CD4-positive, alpha-beta T cell treated with Interleukin-12 subunit alpha and Interleukin-12 subunit beta, for 1 hour (primary cell): Measurements from ENCODE around the gene CCDC157.

Experiments
- DNase-seq: peaks from one replicate; pipeline ENCODE4 v3.0.0-alpha.2; 2020

CCDC157 gene

DNA sequence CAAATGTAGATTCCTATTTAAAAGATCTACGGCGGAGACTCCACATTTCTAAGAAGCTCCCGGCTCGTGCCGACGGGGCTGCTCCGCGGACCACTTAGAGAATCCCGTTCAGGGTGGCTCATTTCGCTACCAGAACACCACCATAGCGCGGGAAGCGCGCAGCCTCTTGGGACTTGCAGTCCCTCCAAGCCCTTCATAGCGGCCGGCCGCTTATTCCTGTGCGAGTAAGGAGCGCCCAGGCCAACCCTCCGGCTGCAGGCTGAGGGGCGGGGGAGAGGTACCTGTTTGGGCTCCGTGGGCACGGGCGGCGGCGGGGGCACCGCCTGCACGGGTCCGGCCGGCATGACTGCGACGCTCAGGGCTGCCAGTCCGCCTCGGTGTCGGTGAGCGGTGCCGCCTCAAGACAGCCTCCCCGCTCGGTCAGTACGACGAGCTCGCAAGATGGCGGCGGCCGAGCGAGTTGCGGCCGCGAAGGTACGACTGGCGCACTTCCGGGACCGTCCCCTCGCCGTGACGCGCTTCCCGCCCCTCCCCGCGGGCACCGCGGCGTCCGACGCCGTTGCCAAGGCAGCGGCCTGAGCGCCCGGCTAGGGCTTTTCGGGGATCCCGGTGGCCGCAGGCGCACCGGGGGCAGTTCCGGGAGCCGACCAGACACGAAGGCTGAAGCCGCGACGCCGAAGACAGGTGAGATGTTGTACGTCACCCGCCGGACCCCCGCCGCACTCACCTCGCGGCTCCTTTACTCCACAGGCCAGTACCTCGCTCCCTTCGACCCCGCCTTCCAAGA, at the start of gene CCDC157, which contains the start of gene SF3A1:
Gene CCDC157 (plus strand): TSS at position 559 of the 787 bp plus-strand sequence. CDS start 8,994 bp downstream, outside the sequence.
Gene SF3A1 (minus strand): TSS at position 446 of the 787 bp plus-strand sequence. CDS start 102 bp downstream, at position 344.
- DNase-seq = peak; percentile 88

GRCh38 chr22:30307041-30307574, 49.7 kb upstream of the CCDC157 start:
- no peak for DNase-seq

DNA sequence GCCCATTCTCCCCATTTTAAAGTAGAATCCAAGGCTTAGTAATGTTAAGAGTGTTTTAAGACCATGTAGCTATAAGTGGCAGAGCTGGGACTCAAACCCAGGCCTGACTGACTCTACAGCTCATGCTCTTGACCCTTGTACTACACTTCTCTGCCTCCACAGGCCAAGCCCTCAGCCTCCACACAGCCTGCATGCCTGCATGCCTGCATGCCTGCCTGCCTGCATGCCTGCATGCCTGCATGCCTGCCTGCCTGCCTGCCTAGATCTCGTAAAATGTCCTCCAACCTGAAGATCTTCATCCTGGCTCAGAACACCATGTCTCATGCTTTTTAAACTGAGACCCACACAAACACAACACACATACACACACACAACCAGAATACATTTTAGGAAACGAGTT, 48.7 kb upstream of the CCDC157 start:
- no peak for DNase-seq

GRCh38 chr22:30308518-30309230, 48.1 kb upstream of the CCDC157 start:
- DNase-seq = no peak

GRCh38 chr22:30309951-30310741, 46.7 kb upstream of the CCDC157 start:
- DNase-seq = peak; percentile 57

- no peak for DNase-seq
These were observed 45.7 kb upstream of the CCDC157 start for GRCh38 chr22:30310881-30311771.

DNA sequence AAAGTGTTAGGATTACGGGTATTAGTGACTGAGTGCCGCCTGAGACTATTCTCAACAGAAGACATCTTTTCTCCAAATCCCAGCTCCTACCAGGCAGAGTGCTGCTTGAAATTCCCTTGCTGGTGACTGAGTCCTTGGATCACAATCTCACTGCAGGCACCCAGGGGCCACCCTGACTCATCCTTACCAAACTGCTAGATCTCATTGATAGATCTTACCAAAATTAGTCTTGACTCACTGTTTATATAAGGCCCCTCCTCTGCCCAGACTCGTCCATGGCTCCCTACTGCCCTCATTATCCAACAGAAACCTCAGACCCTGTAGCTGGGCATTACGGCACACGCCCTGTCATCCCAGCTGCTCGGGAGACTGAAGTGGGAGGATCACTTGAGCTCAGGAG, 44.8 kb upstream of the CCDC157 start:
- no peak for DNase-seq

- no peak for DNase-seq
These were observed 43.1 kb upstream of the CCDC157 start for GRCh38 chr22:30313527-30314363.

GRCh38 chr22:30314915-30315314, 41.9 kb upstream of the CCDC157 start:
- peak; percentile 64 for DNase-seq

DNA sequence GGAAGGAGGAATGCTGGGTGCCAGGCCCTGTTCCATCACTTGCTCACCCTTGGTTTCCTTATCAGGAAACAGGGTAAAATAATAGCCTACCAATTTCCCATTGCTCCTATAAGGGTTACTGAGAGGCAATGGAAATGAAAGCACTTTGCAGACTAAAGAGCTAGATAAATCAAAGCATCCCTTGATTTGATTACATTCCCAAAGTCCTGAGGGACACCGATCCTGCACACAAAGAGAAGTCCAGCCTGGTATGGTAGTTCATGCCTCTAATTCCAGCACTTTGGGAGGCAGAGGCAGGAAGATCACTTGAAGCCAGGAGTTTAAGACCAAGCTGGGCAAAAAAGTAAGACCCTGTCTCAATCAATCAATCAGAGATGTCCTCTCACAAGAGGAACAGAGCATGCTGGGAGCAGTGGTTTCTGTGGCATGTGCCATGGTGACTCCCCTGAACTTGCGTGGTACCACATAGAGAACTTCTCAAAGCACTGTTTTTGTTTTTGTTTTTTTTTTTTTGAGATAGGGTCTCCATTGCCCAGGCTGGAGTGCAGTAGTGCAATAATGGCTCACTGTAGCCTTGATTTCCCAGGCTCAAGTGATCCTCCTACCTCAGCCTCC, 40.7 kb upstream of the CCDC157 start:
- DNase-seq = no peak

DNA sequence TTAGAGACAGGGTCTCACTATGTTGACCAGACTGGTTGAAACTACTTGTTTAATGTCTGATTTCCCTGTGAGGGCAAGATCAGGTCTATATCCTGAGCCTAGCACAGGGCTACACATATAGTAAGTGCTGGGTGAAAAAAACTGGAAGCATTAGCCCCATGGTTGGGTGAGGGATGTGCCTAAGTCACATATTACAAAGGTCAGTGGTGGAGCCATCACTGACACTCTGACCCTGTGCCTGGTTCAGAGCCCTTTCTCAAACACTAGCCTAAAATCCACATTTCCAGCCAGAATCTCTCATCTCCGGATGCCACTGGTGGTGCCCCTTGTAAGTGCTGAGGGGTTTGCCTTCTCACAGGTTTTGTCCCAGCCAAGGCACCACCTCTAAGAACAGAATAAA, 39.0 kb upstream of the CCDC157 start:
- no peak for DNase-seq

GRCh38 chr22:30318799-30319419, 37.9 kb upstream of the CCDC157 start:
- DNase-seq = no peak

GRCh38 chr22:30320021-30320556, 36.7 kb upstream of the CCDC157 start:
- DNase-seq = no peak

- no peak for DNase-seq
These were observed 35.3 kb upstream of the CCDC157 start for GRCh38 chr22:30321461-30321860.

DNA sequence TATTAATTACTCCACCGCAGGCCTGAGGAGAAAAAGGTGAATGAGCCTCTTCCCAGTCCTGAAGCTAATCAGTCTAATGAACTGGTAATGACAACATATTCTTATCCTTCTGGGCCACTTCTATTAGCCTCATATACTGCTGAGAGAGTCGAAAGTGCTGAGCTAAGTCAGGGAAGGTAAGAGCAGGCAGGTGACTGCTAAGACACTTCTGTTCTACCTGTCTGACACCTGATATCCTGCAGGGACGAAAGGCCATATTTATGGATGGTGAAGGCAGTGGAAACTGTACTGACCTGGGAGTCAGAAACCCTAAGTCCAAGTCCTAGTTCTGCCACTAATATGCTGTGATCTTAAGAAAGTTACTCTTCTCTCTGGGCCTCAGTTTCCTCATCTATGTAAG, 33.6 kb upstream of the CCDC157 start:
- DNase-seq = no peak

DNA sequence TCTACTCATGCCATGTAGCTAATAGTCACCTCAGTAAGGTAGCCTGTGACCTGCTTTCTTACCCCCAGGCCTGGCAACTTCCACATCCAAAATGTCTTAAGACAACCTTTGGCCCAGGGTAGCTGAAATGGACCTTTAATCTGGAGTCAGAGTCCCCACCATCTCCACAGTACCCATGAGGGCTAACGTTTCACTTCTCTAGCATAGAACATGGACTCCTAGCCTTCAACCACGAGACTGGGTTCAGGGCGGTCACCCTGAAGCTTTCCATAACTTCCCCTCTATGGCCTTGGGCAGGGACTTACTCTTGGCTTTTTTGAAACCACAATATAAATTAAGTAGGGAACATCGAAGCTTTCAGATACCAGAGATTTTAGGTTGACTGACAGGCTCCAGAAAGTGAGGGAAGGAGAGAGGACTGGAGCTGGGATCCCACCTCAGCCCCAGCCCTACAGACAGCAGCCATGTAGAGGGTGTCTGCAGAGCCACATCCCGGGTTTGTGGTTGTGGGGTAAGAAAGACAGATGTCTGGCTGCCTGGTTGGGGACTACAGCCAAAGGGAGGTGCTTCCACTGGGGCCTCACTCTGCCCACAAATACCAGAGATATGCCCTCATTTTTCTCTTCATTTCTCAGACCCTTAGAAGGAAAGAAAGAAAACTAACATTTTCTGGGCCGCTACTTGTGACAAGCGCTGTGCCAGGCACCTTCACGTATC, 32.6 kb upstream of the CCDC157 start:
- DNase-seq = peak; percentile 55

DNA sequence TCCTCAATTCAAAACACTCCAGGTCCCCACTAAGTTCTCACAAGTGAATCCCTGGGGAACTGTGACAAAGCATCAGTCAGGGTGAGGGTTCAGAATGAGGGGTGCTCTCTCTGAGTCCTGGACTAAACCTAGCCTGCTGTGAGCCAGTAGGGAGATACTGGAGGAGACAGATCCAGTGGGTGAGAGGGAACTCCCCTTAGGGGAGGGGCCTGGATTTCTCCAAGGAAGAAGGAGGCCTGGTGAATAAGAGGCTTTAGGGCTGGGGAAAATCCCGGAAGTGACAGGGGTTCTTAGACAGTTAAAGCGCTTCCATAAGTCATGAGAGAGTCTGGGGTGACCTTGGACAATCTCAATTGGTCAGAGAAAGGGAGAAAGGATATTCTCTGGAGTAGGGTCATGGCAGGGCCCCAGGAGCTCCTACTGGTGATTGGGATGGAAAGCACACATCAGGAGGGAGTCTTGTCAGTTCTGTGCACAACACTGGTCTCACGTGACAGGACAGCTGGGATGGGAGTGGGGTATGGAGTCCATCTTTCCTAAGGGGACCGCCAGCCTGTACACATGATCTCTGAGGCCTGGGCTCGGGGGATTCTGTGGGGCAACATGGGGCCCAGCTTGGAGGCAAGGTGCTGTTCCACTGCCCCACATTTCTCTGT, 31.6 kb upstream of the CCDC157 start:
- no peak for DNase-seq

- no peak for DNase-seq
These were observed 31.0 kb upstream of the CCDC157 start for GRCh38 chr22:30325724-30326254.
